Endothelial cell of umbilical vein (primary cell): ENCODE results near the gene HERPUD1. TPM values are rescaled to one million over a fixed set of nuclear protein-coding genes. Genes with fewer than 3 reads are reported as not detected.
"Not testable (repeated sequence)": the region's sequence is repeated elsewhere in the genome, so short reads cannot be mapped to it uniquely, and the experiment has no call there.

ENCODE experiments used
- BruUV-seq: library from RNA; stranded (reverse); fragments of 400-500 nt; replicated peaks from 2 replicates; lab custom pipeline; 2021; lab: Mats Ljungman, UMichigan
- CTCF ChIA-PET: fragments of 300-600, 350-600 bp; sonication (Branson Sonifier 250); formaldehyde crosslinking; loops from one replicate; lab custom pipeline; 2021; ENCODE audit warnings: antibody characterized with exemption, inconsistent platforms; lab: Charles Lee
- POLR2A ChIA-PET: fragments of 300-600, 350-600 bp; sonication (Branson Sonifier 250); formaldehyde crosslinking; loops from one replicate; lab custom pipeline; 2021; ENCODE audit warnings: antibody characterized with exemption, inconsistent platforms; lab: Charles Lee
- DNase-seq: peaks from one replicate; pipeline ENCODE4 v3.0.0-alpha.2; 2011; ENCODE audit warnings: low read depth, low spot score
- FAIRE-seq: peaks from 2 replicates; lab custom pipeline; 2011; peaks lifted over from hg19 to GRCh38; lab: Jason Lieb, UNC
- H2AFZ ChIP-seq: 2 replicates; pipeline ENCODE4 v1.6.0; 2012; ENCODE audit warnings: low read depth, low read length, control low read depth, inconsistent platforms
- H3K27ac ChIP-seq: 2 replicates; pipeline ENCODE4 v1.5.1; 2011; ENCODE audit warnings: low read depth, mild to moderate bottlenecking, control low read depth, low read length, moderate library complexity; ENCODE audit not compliant: insufficient read depth
- H3K27me3 ChIP-seq, 2 experiments: 2 replicates each; pipeline versions ENCODE4 v1.6.0 to v1.6.1; 2011; ENCODE audit warnings: low read length in 2 of 2, mixed read lengths in 1 of 2; ENCODE audit not compliant: control insufficient read depth in 2 of 2, insufficient read depth in 2 of 2
- H3K36me3 ChIP-seq, 2 experiments: 2 replicates in 1 of 2; 3 replicates in 1 of 2; pipeline ENCODE4 v1.5.1; 2011; ENCODE audit warnings: low read length in 2 of 2, mild to moderate bottlenecking in 1 of 2, moderate library complexity in 1 of 2; ENCODE audit not compliant: control insufficient read depth in 2 of 2, insufficient read depth in 2 of 2; ENCODE audit errors: extremely low read depth in 1 of 2
- H3K4me1 ChIP-seq: 3 replicates; pipeline ENCODE4 v1.5.1; 2011; ENCODE audit warnings: mild to moderate bottlenecking, low read length; ENCODE audit not compliant: control insufficient read depth, insufficient read depth; ENCODE audit errors: extremely low read depth
- H3K4me2 ChIP-seq: 2 replicates; pipeline ENCODE4 v1.6.1; 2011; ENCODE audit warnings: low read length, control low read depth, mixed read lengths; ENCODE audit not compliant: insufficient read depth
- H3K4me3 ChIP-seq, 3 experiments: fragments of 200-600 bp in 1 of 3; sonication (generic), shearing (Covaris generic) in 1 of 3; replicated peaks in 1 of 3; 2 replicates each; pipeline ENCODE4 v1.5.1; 2011 to 2016; ENCODE audit warnings: control low read depth in 3 of 3, low read length in 3 of 3, mild to moderate bottlenecking in 2 of 3, inconsistent platforms in 1 of 3, low read depth in 1 of 3, moderate library complexity in 1 of 3; ENCODE audit not compliant: insufficient read depth in 1 of 3
- H3K79me2 ChIP-seq: 2 replicates; pipeline ENCODE4 v1.6.0; 2012; ENCODE audit warnings: low read length, inconsistent platforms; ENCODE audit not compliant: control insufficient read depth, insufficient read depth
- H3K9ac ChIP-seq: replicated peaks from 2 replicates; pipeline ENCODE3; 2011; ENCODE audit warnings: low read length, control low read depth; ENCODE audit not compliant: insufficient read depth; ENCODE audit errors: extremely low read depth
- H3K9me1 ChIP-seq: replicated peaks from 3 replicates; pipeline ENCODE4 v1.6.0; 2011; ENCODE audit warnings: mild to moderate bottlenecking, low read length; ENCODE audit not compliant: control insufficient read depth, insufficient read depth; ENCODE audit errors: extremely low read depth
- H3K9me3 ChIP-seq: replicated peaks from 2 replicates; pipeline ENCODE4 v1.5.1; 2012; ENCODE audit warnings: low read length, inconsistent platforms; ENCODE audit not compliant: control insufficient read depth, insufficient read depth
- H4K20me1 ChIP-seq: replicated peaks from 2 replicates; pipeline ENCODE3; 2011; ENCODE audit warnings: mild to moderate bottlenecking, low read length; ENCODE audit not compliant: control insufficient read depth, insufficient read depth; ENCODE audit errors: extremely low read depth
- EZH2 ChIP-seq: IDR thresholded peaks from 2 replicates; pipeline ENCODE4 v1.6.1; 2012; ENCODE audit warnings: borderline replicate concordance, low read depth, mild to moderate bottlenecking, moderate library complexity, low read length, inconsistent platforms; ENCODE audit not compliant: severe bottlenecking
- FOS ChIP-seq: IDR thresholded peaks from 2 replicates; pipeline ENCODE4 v1.6.1; 2011; ENCODE audit warnings: mild to moderate bottlenecking, low read length, moderate library complexity, borderline replicate concordance; ENCODE audit not compliant: insufficient read depth
- GATA2 ChIP-seq: IDR thresholded peaks from 2 replicates; pipeline ENCODE4 v1.7.0; 2011; ENCODE audit warnings: low read depth, mild to moderate bottlenecking, moderate library complexity, mixed read lengths, low read length; ENCODE audit not compliant: insufficient read length, insufficient read depth
- JUN ChIP-seq: IDR thresholded peaks from 2 replicates; pipeline ENCODE4 v1.6.1; 2011; ENCODE audit warnings: borderline replicate concordance, low read depth; ENCODE audit not compliant: insufficient read length, insufficient read depth
- MYC ChIP-seq: IDR thresholded peaks from one replicate; pipeline ENCODE4 v1.6.1; 2011; ENCODE audit warnings: mild to moderate bottlenecking, low read depth, low read length
- POLR2A ChIP-seq: IDR thresholded peaks from 2 replicates; pipeline ENCODE4 v1.6.1; 2012; ENCODE audit warnings: low read depth, mild to moderate bottlenecking, control low read depth, low read length
- POLR2AphosphoS5 ChIP-seq: IDR thresholded peaks from 2 replicates; pipeline ENCODE4 v1.6.1; 2012; ENCODE audit warnings: low read depth, mild to moderate bottlenecking, control low read depth, low read length, moderate library complexity; ENCODE audit not compliant: insufficient read depth
- dilution Hi-C: fragments of 300-500 bp; cut with MboI; formaldehyde crosslinking; loops from one replicate; pipeline ENCODE4 v1.15.0; 2019; ENCODE audit warnings: low sequenced_read_pairs; ENCODE audit not compliant: extremely low pct_ligation_motif_present
- intact Hi-C: fragments of 100-400 bp; cut with micrococcal nuclease; formaldehyde crosslinking; loops from one replicate; pipeline ENCODE4 v1.10.0; 2022
- polyA plus RNA-seq, 4 experiments: library from polyadenylated mRNA; depleted of rRNA in 3 of 4; stranded (reverse) in 3 of 4; unstranded in 1 of 4; fragments of >200 nt; gene quantifications; 2 replicates each; pipeline versions ENCODE4 v1.2.1 to v1.2.3, GENCODE V29; 2011 to 2012; ENCODE audit warnings: missing spikeins in 1 of 4
- total RNA-seq: library from RNA; stranded (reverse); gene quantifications from 2 replicates; pipeline ENCODE4 v1.2.3, GENCODE V29; 2021
- TF ChIP-seq, protein P1 (sequence below), 2 donors: IDR thresholded peaks; 1 replicate in 1 of 2; 2 replicates in 1 of 2; pipeline ENCODE4 v1.5.1; 2011; ENCODE audit warnings: low read length in 2 of 2, mild to moderate bottlenecking in 2 of 2, moderate library complexity in 2 of 2, control low read depth in 1 of 2, inconsistent platforms in 1 of 2, low read depth in 1 of 2; ENCODE audit not compliant: insufficient read depth in 1 of 2; ENCODE audit errors: extremely low read depth in 1 of 2
- TF ChIP-seq, protein P2 (sequence below): IDR thresholded peaks from 2 replicates; pipeline ENCODE4 v1.6.1; 2011; ENCODE audit not compliant: insufficient read depth, insufficient read length

Gene HERPUD1
- total and polyA plus RNA-seq, 2 donors (not counting 3 experiments of a cell fraction or from before 2014, with no cell fraction given), result 107 to 109 TPM

DNA sequence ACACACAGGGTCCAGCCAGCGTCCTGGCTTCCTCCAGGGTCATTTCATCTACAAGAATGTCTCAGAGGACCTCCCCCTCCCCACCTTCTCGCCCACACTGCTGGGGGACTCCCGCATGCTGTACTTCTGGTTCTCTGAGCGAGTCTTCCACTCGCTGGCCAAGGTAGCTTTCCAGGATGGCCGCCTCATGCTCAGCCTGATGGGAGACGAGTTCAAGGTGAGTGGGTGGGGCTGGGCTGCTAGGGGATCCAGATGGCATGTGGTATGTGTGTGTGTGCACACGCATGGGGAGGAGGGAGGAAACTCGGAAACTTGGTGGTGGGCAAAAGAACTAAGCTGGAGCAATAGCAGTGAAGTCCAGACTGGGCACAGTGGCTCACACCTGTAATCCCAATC, 41.4 kb downstream of the HERPUD1 start:
- Histone ChIP-seq H3K4me2 (no peak overlapping the region), H4K20me1 (no peaks in the 10 kb centered on the region), H3K9ac (no peak overlapping the region), H3K27ac (no peak overlapping the region), H3K27me3 (no peaks in the 10 kb centered on the region), H3K9me3 (no peaks in the 10 kb centered on the region), H3K4me1 (no peaks in the 10 kb centered on the region), H2AFZ (no peak overlapping the region), H3K79me2 (no peaks in the 10 kb centered on the region), H3K36me3 (no peaks in the 10 kb centered on the region), H3K9me1 (no peaks in the 10 kb centered on the region), H3K4me3 (no peak overlapping the region)
- FAIRE-seq, result no peak
- CTCF ChIA-PET, result interaction anchor here (0.9 kb wide), 1 partner anchor 8 kb away, joined by 4 read pairs; no protein-coding TSS in a partner anchor
- TF ChIP-seq POLR2A (no peak), FOS (no peak), POLR2AphosphoS5 (no peak), MYC (no peak), JUN (no peak), EZH2 (no peak), GATA2 (no peak)
- TF ChIP-seq, protein P1, sequence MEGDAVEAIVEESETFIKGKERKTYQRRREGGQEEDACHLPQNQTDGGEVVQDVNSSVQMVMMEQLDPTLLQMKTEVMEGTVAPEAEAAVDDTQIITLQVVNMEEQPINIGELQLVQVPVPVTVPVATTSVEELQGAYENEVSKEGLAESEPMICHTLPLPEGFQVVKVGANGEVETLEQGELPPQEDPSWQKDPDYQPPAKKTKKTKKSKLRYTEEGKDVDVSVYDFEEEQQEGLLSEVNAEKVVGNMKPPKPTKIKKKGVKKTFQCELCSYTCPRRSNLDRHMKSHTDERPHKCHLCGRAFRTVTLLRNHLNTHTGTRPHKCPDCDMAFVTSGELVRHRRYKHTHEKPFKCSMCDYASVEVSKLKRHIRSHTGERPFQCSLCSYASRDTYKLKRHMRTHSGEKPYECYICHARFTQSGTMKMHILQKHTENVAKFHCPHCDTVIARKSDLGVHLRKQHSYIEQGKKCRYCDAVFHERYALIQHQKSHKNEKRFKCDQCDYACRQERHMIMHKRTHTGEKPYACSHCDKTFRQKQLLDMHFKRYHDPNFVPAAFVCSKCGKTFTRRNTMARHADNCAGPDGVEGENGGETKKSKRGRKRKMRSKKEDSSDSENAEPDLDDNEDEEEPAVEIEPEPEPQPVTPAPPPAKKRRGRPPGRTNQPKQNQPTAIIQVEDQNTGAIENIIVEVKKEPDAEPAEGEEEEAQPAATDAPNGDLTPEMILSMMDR (IDR thresholded peaks at IDR 0.05; ENCODE audit: extremely low read depth in 1 of 2, insufficient read depth in 1 of 2, low read depth in 1 of 2, low read length in 2 of 2), result no peak
- TF ChIP-seq, protein P2, sequence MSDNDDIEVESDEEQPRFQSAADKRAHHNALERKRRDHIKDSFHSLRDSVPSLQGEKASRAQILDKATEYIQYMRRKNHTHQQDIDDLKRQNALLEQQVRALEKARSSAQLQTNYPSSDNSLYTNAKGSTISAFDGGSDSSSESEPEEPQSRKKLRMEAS, result no peak
- dilution Hi-C loops, result no loop called here
- POLR2A ChIA-PET, result no interaction called here
- intact Hi-C loops, result no loop called here
- no peak for DNase-seq
- no TSS peak for BruUV-seq

DNA sequence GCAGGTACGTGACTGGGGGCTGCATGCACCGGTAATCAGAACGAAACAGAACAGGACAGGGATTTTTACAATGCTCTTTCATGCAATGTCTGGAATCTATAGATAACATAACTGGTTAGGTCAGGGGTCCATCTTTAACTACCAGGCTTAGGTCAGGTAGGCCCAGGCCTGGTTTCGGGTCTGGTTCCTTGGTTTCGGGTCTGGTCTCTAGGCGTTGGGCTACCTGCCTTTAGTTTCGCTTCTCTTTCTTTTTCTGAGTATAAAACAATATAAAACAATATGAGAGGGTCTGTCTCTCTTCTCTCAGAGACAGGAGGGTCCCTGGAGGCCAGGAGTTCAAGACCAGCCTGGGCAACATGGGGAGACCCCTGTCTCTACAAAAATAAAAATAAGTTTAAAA, 42.0 kb downstream of the HERPUD1 start:
- H2AFZ ChIP-seq, H3K4me1 ChIP-seq, FAIRE-seq, H3K9ac ChIP-seq, H3K79me2 ChIP-seq, H3K4me2 ChIP-seq, H3K27ac ChIP-seq, H3K9me3 ChIP-seq, DNase-seq, intact Hi-C loops, dilution Hi-C loops, H3K9me1 ChIP-seq, H3K27me3 ChIP-seq, H3K4me3 ChIP-seq, BruUV-seq, H3K36me3 ChIP-seq, H4K20me1 ChIP-seq: not testable (repeated sequence)
- POLR2A ChIA-PET, result interaction anchor here (0.6 kb wide), 1 partner anchor 52 kb away, joined by 5 read pairs; no protein-coding TSS in a partner anchor
- CTCF ChIA-PET, result interaction anchor here (0.9 kb wide), 1 partner anchor 9 kb away, joined by 4 read pairs; no protein-coding TSS in a partner anchor
